Dermis blood vessel endothelial cell (primary cell): ENCODE results near the gene PIGR. TPM values are rescaled to one million over a fixed set of nuclear protein-coding genes. Genes with fewer than 3 reads are reported as not detected.

Experiments used
- DNase-seq: peaks from one replicate; pipeline ENCODE4 v3.0.0; 2010
- total RNA-seq: library from RNA; depleted of rRNA; stranded (reverse); fragments of >200 nt; gene quantifications from 2 replicates; pipeline ENCODE4 v1.2.3, GENCODE V29; 2014

Gene PIGR
- total RNA-seq, 1 donor from 2014 or later: under 0.01 TPM

DNA sequence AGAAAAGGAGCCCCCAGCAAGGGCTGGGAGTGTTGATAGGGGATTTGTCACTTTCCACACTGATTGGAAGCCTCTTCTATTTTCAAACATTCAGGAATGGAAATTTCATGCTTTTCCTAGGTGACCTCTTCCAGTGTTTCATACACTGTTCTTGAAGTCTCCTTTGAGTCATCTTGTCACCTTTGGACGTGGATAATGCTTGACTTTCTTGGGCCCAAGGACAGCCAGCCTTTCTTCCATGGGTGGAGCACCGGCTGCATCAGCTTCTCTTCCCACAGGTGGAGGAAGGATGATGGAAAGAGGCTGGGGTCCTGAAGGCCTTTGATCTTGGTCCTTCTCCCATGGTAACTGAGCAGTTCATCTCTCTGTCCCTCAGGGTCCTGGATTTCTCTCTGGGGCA is 11.9 kb upstream of the PIGR start:
- no peak for DNase-seq

DNA sequence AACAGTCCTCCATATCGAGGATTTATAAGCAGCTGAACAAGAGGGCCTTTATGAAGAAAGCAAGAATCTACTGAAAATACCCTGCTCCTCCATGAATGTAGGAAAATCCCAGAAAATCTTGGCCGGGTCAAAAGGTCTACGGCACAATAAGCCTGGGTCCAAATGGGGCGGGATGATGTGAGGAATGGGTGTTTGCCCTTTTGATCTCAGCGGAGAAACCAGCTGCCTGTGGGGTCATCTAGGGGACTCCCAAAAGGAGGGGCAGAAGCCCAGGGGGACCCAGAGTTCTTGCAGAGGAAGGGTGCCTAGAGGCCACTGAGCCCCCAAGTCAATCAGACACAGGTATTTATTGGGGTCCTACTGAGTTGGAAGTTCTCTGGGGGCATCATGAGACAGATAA is 11.4 kb upstream of the PIGR start:
- no peak for DNase-seq

DNA sequence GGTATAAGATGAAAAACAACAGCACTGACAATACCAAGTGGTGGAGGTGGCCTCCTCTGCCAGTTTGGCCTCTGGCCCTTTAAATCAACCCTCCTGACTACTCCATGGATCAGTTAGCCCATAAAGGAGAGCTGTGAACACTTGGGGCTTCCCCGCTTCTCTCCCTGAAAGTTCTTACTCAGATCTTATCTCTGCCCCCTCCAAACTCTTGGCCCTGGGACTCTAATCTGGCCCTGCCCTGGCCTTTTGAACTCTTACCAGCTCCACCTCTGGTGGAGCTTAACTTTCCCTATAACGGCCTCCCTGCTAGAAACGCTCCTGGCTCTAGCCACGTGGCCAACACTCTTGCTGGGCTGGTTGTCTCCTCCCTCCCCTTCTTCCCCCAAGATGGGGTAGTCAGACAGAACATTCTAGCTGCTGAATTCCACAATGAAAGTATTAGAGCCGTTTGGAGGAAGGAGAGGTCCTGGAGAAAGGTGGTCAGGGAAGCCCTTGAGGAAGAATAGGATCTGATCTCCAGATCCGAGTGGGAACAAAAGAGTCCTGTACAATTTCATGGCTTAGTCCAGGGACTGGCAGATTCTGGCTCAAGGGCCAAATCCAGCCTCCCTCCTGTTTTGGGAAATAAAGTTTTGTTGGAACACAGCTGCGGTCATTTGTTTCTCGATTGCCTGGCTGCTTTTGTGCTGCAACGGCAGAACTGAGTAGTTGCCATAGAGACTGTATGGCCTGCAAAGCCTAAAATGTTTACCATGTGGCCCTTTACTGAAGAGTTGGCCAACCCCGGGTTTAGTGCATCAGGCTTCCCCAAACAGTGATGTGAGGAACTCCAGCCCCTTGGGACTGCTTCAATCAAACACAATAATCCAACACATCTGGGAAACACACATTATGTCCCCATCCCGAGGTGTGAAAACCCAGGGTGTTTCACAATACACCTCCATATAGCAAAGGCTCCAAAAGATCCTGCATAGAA is 9.5 kb upstream of the PIGR start:
- no peak for DNase-seq

GRCh38 chr1:206954459-206955342 is 8.4 kb upstream of the PIGR start:
- DNase-seq: no peak

- DNase-seq: no peak
Measured at GRCh38 chr1:206953626-206954025, 7.4 kb upstream of the PIGR start.

- no peak for DNase-seq
Measured at GRCh38 chr1:206953126-206953525, 6.9 kb upstream of the PIGR start.

DNA sequence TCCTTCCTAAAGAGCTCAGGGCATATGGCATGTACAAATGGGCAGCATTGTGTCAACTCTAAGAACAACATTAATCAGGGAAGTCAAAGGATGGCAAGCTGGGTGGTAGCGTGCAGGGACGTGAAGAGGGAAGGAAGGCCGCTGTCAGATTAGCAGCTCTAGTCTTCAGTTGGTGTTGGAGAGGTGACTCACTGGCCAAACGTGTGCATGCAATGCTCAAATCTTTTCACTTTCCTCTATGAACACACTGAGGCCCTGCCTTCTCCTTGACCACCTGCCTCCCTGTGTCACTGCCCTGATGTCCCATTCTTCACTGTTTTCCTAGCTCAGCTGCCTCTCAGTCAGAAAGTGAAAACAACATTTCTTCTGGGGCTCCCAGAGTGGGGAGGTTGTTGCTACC is 5.9 kb upstream of the PIGR start:
- no peak for DNase-seq

- DNase-seq: no peak
Measured at GRCh38 chr1:206951318-206952100, 5.2 kb upstream of the PIGR start.

DNA sequence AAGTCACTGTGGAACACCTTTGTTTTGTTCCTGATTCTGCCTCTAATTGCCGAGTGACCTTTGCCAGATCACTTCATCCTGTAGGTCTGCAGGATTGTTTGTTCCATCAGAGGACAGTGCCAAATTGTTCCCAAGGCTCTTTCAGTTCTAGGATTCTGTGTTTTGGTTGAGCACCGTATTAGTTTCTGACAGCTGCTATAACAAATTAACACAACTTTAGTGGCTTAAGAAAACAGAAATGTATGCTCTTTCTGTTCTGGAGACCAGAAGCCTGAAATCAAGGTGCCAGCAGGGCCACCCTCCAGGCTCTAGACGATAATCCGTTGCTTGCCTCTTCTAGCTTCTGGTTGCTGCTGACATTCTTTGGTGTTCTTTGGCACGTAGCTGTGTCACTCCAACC is 3.4 kb upstream of the PIGR start:
- DNase-seq: no peak

DNA sequence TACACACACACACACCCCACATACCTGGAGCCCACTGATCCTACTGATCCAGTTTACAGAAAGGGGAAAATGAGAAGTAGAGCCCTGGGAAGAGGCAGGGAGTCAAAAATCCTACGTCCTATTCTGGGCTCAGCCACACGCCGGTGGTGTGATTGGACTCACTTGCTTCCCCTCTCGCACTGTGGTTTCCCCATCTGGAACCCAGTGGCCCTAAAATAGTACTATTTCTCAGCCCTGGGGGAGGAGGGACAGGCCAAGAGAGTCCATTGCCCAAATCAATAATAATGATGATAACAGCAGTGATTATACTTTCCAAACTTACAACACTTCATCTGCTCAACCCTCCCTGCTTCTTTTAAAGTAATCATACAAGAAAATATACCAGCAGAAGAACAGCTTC is 2.9 kb upstream of the PIGR start:
- no peak for DNase-seq

GRCh38 chr1:206947255-206947654 is 989 bp upstream of the PIGR start:
- no peak for DNase-seq

GRCh38 chr1:206945779-206946178 is 487 bp downstream of the PIGR start:
- no peak for DNase-seq

DNA sequence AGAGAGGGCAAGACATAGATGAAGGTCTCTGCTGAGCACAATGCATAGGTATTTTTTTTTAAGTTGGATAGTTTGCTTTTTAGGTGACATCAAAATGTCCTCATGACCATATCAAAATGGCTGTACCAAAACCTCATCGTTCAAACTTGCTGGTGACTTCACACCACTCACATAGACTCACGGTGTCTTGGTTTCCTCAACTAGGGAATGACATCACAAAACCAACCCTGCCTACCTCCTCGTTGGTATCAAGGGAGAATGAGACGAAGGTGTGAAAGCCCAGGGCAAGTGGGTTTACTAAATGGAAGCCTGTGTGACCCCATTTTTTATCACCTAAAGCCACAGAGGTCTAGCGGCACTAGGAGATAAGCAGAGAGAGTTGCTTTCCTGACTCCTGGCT is 1.6 kb downstream of the PIGR start:
- DNase-seq: no peak

DNA sequence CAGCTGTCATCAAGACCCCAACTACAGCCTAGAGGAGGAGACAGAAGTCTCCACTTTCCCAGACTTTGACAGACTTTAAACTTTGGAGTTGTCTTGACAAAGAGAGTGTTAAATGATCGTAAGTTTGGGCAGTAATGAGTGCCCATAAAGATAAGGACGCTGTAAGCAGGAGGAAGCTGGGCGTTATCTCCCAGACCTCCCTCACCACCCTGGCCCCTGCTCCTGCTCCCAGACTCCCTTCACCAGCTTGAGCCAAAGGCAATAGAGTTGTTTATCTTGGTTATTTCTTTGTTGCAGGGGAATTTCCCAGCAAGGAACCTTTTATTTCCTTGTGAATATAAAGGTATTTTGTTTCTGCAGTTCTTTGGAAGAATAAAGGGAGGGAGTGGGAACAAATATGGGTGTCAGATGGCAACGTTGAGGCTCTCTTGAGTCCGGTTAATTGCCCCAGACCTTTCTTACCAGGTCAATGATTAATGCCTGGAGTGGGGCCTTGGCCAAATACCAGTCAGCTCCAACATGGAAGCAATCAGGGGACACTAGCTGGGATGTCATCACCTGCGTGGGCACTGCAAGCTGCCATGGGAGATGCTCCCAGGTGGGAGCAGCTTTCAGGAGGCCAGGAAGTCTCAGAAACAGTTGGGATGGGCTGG is 4.4 kb downstream of the PIGR start:
- no peak for DNase-seq

DNA sequence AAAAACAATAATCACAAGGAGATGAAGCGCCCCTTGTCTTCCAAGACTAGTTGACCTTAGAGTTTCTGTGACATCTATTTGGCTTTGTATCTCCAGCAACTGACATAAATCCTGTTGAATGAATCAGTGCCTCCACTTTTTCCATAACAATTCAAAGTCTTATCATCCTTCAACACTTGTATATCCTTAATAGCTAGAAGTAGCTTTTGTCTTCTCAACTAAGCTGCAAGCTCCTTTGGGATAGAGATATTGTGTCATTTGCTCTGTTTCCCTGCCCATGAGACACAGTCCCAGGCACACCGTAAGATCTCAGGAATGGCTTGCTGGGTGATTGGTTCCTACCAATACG is 5.7 kb downstream of the PIGR start:
- no peak for DNase-seq

GRCh38 chr1:206939841-206940587 is 6.3 kb downstream of the PIGR start:
- DNase-seq: no peak

GRCh38 chr1:206939131-206939530 is 7.1 kb downstream of the PIGR start:
- DNase-seq: no peak

DNA sequence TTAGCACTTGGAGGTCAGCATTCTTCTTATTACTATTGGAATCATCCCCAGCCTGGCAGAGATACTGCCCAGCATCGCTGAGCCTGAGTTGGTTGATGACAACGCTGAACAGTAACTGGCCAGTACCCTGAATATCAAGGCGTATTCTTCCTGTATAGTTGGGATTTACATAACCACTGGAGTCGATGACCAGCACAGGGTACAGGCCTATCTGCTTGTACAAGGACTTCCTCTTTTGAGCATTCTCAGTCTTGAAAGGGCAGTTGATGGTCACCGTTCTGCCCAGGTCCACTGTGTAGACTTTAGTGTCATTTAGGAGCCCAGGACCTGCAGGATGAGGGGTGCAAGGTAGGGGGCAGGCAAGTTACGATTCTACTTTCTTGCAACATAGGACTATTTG is 8.8 kb downstream of the PIGR start:
- DNase-seq: no peak

DNA sequence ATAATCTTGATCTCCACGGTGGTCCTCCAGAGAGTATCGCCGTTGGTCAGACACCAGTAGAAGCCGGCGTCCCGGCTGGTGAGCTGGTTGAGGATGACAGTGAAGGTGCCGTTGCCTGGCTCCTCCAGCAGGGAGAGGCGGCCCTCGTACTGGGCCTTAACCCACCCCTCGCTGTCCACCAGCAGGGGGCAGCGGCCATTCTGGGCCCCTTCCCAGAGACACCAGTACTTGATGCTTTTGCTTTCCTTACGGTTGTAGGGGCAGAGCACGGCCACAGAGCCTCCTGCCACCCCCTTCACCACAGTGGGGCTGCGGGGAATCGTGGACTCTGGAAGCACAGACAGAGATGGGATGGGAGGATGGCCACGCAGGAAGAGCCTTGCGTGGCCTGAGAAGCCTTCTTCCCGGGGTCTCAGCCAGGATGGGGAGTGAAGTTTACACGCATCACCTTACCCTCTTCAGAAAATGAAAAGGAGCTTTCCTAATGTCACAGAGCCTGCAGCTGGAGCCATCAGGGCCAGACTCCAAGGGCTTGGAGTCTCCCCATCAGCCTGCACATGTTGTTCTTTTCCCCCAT is 10.7 kb downstream of the PIGR start:
- DNase-seq: peak; percentile 54

GRCh38 chr1:206933333-206933945 is 12.8 kb downstream of the PIGR start:
- DNase-seq: peak; percentile 49

- no peak for DNase-seq
Measured at GRCh38 chr1:206932177-206932576, 14.1 kb downstream of the PIGR start.
